ENCODE results near the gene ACOT11. TPM values are rescaled to one million over a fixed set of nuclear protein-coding genes. Genes with fewer than 3 reads are reported as not detected.

The ACOT11 gene
- total RNA-seq, 2 donors from 2014 or later, result 5.6 to 6.0 TPM

DNA sequence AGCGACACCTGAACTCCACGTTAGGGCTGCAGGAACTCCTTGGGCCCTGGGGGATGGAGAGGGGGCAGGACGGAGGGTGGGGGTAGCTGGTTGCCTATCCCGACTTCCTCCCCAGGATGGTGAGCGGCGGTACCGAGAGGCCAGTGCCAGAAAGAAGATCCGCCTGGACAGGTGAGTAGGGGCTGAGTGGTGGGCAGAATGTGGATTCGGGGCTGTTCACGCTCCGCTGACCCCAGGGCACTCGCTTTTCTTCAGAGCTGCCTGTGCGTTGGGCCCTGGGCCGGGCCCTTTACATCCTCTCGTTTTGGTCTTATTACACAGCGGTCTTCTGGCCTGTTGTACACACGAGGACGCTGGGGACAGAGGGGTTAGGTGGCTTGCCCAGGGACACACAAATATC lies 54.5 kb downstream of the ACOT11 start:
- Histone ChIP-seq H3K9ac (ENCODE audit: extremely low read depth, low read length, poor library complexity, severe bottlenecking) (no peak overlapping the region), H3K4me3 (ENCODE audit: low read length) (no peak overlapping the region), H3K9me3 (ENCODE audit: control insufficient read depth, low read length) (no peaks in the 10 kb centered on the region), H3K27ac (ENCODE audit: low read depth, low read length) (no peak overlapping the region), H3K4me1 (ENCODE audit: control insufficient read depth, insufficient read depth, low read length) (no peaks in the 10 kb centered on the region), H3K36me3 (ENCODE audit: control insufficient read depth, insufficient read depth, low read length) (no peaks in the 10 kb centered on the region), H3K27me3 (ENCODE audit: control insufficient read depth, insufficient read depth, low read length, poor library complexity, severe bottlenecking) (no peaks in the 10 kb centered on the region)
- no peaks in the 10 kb centered on the region for H3K27me3 Mint-ChIP-seq (ENCODE audit: insufficient read depth)
- H3K9me3 Mint-ChIP-seq, result no peaks in the 10 kb centered on the region
- H3K4me1 Mint-ChIP-seq, result no peaks in the 10 kb centered on the region
- no peak overlapping the region for H3K27ac Mint-ChIP-seq
- H3K4me3 Mint-ChIP-seq, result no peak overlapping the region
- 89 to 94% methylated on average over 12 to 18 of the region's 18 CpGs for WGBS, 2 experiments (ENCODE audit: insufficient coverage in 1 of 2, insufficient read length in 1 of 2)
- no peaks in the 10 kb centered on the region for H3K36me3 Mint-ChIP-seq (ENCODE audit: low read depth)
- no peak for DNase-seq
- TF ChIP-seq, protein P1, sequence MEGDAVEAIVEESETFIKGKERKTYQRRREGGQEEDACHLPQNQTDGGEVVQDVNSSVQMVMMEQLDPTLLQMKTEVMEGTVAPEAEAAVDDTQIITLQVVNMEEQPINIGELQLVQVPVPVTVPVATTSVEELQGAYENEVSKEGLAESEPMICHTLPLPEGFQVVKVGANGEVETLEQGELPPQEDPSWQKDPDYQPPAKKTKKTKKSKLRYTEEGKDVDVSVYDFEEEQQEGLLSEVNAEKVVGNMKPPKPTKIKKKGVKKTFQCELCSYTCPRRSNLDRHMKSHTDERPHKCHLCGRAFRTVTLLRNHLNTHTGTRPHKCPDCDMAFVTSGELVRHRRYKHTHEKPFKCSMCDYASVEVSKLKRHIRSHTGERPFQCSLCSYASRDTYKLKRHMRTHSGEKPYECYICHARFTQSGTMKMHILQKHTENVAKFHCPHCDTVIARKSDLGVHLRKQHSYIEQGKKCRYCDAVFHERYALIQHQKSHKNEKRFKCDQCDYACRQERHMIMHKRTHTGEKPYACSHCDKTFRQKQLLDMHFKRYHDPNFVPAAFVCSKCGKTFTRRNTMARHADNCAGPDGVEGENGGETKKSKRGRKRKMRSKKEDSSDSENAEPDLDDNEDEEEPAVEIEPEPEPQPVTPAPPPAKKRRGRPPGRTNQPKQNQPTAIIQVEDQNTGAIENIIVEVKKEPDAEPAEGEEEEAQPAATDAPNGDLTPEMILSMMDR (conservative IDR thresholded peaks at IDR 0.05), result no peak

DNA sequence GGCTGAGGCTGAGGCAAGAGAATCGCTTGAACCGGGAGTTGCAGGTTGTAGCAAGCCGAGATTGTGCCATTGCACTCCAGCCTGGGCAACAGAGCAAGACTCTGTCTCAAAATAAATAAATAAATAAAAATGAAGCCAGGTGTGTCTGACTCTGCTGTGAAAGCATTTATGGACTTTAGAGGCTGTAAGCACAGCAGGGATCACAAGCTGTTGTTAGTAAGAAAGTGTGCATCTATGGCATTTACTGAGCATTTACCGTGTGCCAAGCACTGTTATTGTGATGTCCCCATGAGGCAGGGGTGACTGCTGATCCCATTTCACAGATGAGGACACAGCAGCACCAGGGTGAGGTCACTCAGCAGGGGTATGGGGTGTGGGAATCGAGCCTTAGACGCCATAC lies 55.2 kb downstream of the ACOT11 start:
- Histone ChIP-seq H3K9me3 (ENCODE audit: control insufficient read depth, low read length) (no peaks in the 10 kb centered on the region), H3K9ac (ENCODE audit: extremely low read depth, low read length, poor library complexity, severe bottlenecking) (no peak overlapping the region), H3K27me3 (ENCODE audit: control insufficient read depth, insufficient read depth, low read length, poor library complexity, severe bottlenecking) (no peaks in the 10 kb centered on the region), H3K4me3 (ENCODE audit: low read length) (no peak overlapping the region), H3K27ac (ENCODE audit: low read depth, low read length) (no peak overlapping the region), H3K36me3 (ENCODE audit: control insufficient read depth, insufficient read depth, low read length) (no peaks in the 10 kb centered on the region), H3K4me1 (ENCODE audit: control insufficient read depth, insufficient read depth, low read length) (no peaks in the 10 kb centered on the region)
- Mint-ChIP-seq H3K4me1 (no peaks in the 10 kb centered on the region), H3K36me3 (ENCODE audit: low read depth) (no peaks in the 10 kb centered on the region), H3K9me3 (no peaks in the 10 kb centered on the region), H3K4me3 (no peak overlapping the region), H3K27ac (no peak overlapping the region), H3K27me3 (ENCODE audit: insufficient read depth) (no peaks in the 10 kb centered on the region)
- 93 to 94% methylated on average over 4 to 6 of the region's 6 CpGs for WGBS, 2 experiments (ENCODE audit: insufficient coverage in 1 of 2, insufficient read length in 1 of 2)
- no peak for DNase-seq
- TF ChIP-seq, protein P1 (conservative IDR thresholded peaks at IDR 0.05), result no peak

DNA sequence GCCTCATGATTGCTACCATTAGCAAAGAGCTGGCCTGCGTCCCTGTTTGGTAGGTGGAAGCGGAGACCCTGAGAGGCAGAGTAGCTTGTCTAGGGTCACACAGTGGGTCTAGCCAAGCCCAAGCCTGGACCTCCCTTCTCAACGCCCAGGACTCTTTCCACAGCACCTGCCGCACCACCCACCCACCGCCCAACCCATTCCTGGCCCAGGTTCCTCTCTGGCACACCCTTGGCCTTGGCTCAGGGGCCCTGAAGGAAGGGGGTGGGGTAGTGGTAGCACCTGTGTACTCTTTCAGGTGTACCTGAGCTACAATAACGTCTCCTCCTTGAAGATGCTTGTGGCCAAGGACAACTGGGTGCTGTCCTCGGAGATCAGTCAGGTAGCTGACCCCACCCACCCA lies 56.0 kb downstream of the ACOT11 start:
- H3K36me3 ChIP-seq (ENCODE audit: control insufficient read depth, insufficient read depth, low read length), result no peaks in the 10 kb centered on the region
- no peak overlapping the region for H3K4me3 ChIP-seq (ENCODE audit: low read length)
- no peak for DNase-seq
- H3K9me3 ChIP-seq (ENCODE audit: control insufficient read depth, low read length), result no peaks in the 10 kb centered on the region
- Mint-ChIP-seq H3K27ac (no peak overlapping the region), H3K4me3 (no peak overlapping the region), H3K27me3 (ENCODE audit: insufficient read depth) (no peaks in the 10 kb centered on the region), H3K4me1 (no peaks in the 10 kb centered on the region), H3K9me3 (no peaks in the 10 kb centered on the region), H3K36me3 (ENCODE audit: low read depth) (no peaks in the 10 kb centered on the region)
- H3K27ac ChIP-seq (ENCODE audit: low read depth, low read length), result no peak overlapping the region
- TF ChIP-seq, protein P1 (conservative IDR thresholded peaks at IDR 0.05), result no peak
- WGBS, 2 experiments (ENCODE audit: insufficient coverage in 1 of 2, insufficient read length in 1 of 2), result 92 to 94% methylated on average over 5 to 7 of the region's 7 CpGs
- no peaks in the 10 kb centered on the region for H3K4me1 ChIP-seq (ENCODE audit: control insufficient read depth, insufficient read depth, low read length)
- H3K9ac ChIP-seq (ENCODE audit: extremely low read depth, low read length, poor library complexity, severe bottlenecking), result no peak overlapping the region
- no peaks in the 10 kb centered on the region for H3K27me3 ChIP-seq (ENCODE audit: control insufficient read depth, insufficient read depth, low read length, poor library complexity, severe bottlenecking)

All from endodermal cell (in vitro differentiated cells).